H1 (cell line): ENCODE results near the gene MYO1A. TPM values are rescaled to one million over a fixed set of nuclear protein-coding genes. Genes with fewer than 3 reads are reported as not detected.

ENCODE experiments used
- CTCF ChIA-PET: fragments of 300-600 bp; sonication (Branson Sonifier 250); formaldehyde crosslinking; loops from one replicate; lab custom pipeline; 2021; ENCODE audit not compliant: partially characterized antibody; lab: Charles Lee
- POLR2A ChIA-PET: fragments of 300-600 bp; sonication (Branson Sonifier 250); formaldehyde crosslinking; loops from one replicate; lab custom pipeline; 2021; ENCODE audit warnings: inconsistent platforms; ENCODE audit not compliant: partially characterized antibody; lab: Charles Lee
- DNase-seq, 2 experiments: peaks; one replicate each; pipeline versions ENCODE4 v3.0.0 to v3.0.0-alpha.2; 2010 to 2022; ENCODE audit warnings: low spot score in 2 of 2, low read depth in 1 of 2, mixed read lengths in 1 of 2
- FAIRE-seq: peaks from 2 replicates; lab custom pipeline; 2011; peaks lifted over from hg19 to GRCh38; lab: Jason Lieb, UNC
- H2AFZ ChIP-seq: 2 replicates; pipeline ENCODE4 v1.8.1; 2012; ENCODE audit warnings: low read length, inconsistent platforms
- H2AK5ac ChIP-seq: 2 replicates; pipeline ENCODE4 v1.6.1; 2013; ENCODE audit warnings: low read depth, low read length
- H2BK120ac ChIP-seq: replicated peaks from 2 replicates; pipeline ENCODE3; 2013; ENCODE audit warnings: low read depth, low read length, inconsistent platforms
- H2BK12ac ChIP-seq: 2 replicates; pipeline ENCODE4 v1.6.1; 2013; ENCODE audit warnings: low read depth, low read length
- H2BK15ac ChIP-seq: 2 replicates; pipeline ENCODE4 v1.6.1; 2013; ENCODE audit warnings: low read length
- H2BK20ac ChIP-seq: 2 replicates; pipeline ENCODE4 v1.6.1; 2013; ENCODE audit warnings: low read length
- H2BK5ac ChIP-seq: 2 replicates; pipeline ENCODE4 v1.6.1; 2013; ENCODE audit warnings: low read depth, low read length
- H3K14ac ChIP-seq: 2 replicates; pipeline ENCODE4 v1.6.1; 2013; ENCODE audit warnings: inconsistent platforms; ENCODE audit not compliant: insufficient read length
- H3K18ac ChIP-seq: 2 replicates; pipeline ENCODE4 v1.6.1; 2013; ENCODE audit warnings: low read length; ENCODE audit errors: extremely low read depth
- H3K23ac ChIP-seq: 2 replicates; pipeline ENCODE4 v1.6.1; 2013; ENCODE audit warnings: inconsistent platforms; ENCODE audit not compliant: insufficient read length
- H3K23me2 ChIP-seq: 2 replicates; pipeline ENCODE4 v1.6.1; 2013; ENCODE audit warnings: low read depth, low read length
- H3K27ac ChIP-seq: 2 replicates; pipeline ENCODE4 v1.6.1; 2011; ENCODE audit warnings: low read depth, low read length, inconsistent platforms
- H3K27me3 ChIP-seq, 4 experiments: replicated peaks in 1 of 4; 1 replicate in 1 of 4; 2 replicates in 3 of 4; pipeline versions ENCODE4 v1.6.1 to v1.8.1; 2011 to 2013; ENCODE audit warnings: low read length in 3 of 4, mild to moderate bottlenecking in 3 of 4, inconsistent platforms in 2 of 4, mixed read lengths in 2 of 4, moderate library complexity in 1 of 4; ENCODE audit not compliant: control insufficient read depth in 3 of 4, insufficient read depth in 3 of 4; ENCODE audit errors: extremely low read depth in 1 of 4
- H3K36me3 ChIP-seq, 4 experiments: 2 replicates each; pipeline versions ENCODE4 v1.6.1 to v1.8.1; 2011 to 2013; ENCODE audit warnings: mild to moderate bottlenecking in 4 of 4, low read length in 3 of 4, moderate library complexity in 2 of 4, control low read depth in 1 of 4, inconsistent platforms in 1 of 4; ENCODE audit not compliant: insufficient read depth in 4 of 4, control insufficient read depth in 2 of 4
- H3K4ac ChIP-seq: replicated peaks from 2 replicates; pipeline ENCODE3; 2013; ENCODE audit warnings: low read length, low read depth, mixed read lengths, inconsistent platforms; ENCODE audit not compliant: insufficient read length
- H3K4me1 ChIP-seq, 4 experiments: replicated peaks in 1 of 4; 1 replicate in 1 of 4; 2 replicates in 3 of 4; pipeline versions ENCODE4 v1.6.1 to v1.8.1; 2011 to 2013; ENCODE audit warnings: low read length in 3 of 4, inconsistent platforms in 2 of 4, mixed read lengths in 1 of 4; ENCODE audit not compliant: insufficient read depth in 4 of 4, control insufficient read depth in 3 of 4
- H3K4me2 ChIP-seq, 2 experiments: 2 replicates each; pipeline versions ENCODE4 v1.6.1 to v1.8.1; 2011 to 2013; ENCODE audit warnings: low read depth in 2 of 2, low read length in 2 of 2, control low read depth in 1 of 2, inconsistent platforms in 1 of 2, mild to moderate bottlenecking in 1 of 2; ENCODE audit not compliant: insufficient read depth in 1 of 2
- H3K4me3 ChIP-seq, 4 experiments: fragments of 200-600, 300-600 bp in 1 of 4; sonication (generic), shearing (Covaris generic), sonication (Bioruptor Twin) in 1 of 4; 2 replicates each; pipeline versions ENCODE4 v1.5.1 to v1.8.1; 2011 to 2016; ENCODE audit warnings: low read length in 4 of 4, low read depth in 3 of 4, control low read depth in 2 of 4, inconsistent platforms in 2 of 4, mild to moderate bottlenecking in 2 of 4, mixed read lengths in 1 of 4, moderate library complexity in 1 of 4; ENCODE audit not compliant: insufficient read depth in 2 of 4; ENCODE audit errors: extremely low read depth in 1 of 4
- H3K56ac ChIP-seq: replicated peaks from 2 replicates; pipeline ENCODE3; 2013; ENCODE audit warnings: low read depth, mild to moderate bottlenecking, mixed read lengths, low read length, inconsistent platforms; ENCODE audit not compliant: insufficient read length
- H3K79me1 ChIP-seq: 2 replicates; pipeline ENCODE4 v1.6.1; 2013; ENCODE audit warnings: low read depth, low read length, control low read depth
- H3K79me2 ChIP-seq, 2 experiments: 2 replicates each; pipeline versions ENCODE4 v1.6.1 to v1.8.1; 2012 to 2013; ENCODE audit warnings: low read length in 2 of 2, mild to moderate bottlenecking in 2 of 2, inconsistent platforms in 1 of 2; ENCODE audit not compliant: insufficient read depth in 2 of 2, control insufficient read depth in 1 of 2
- H3K9ac ChIP-seq, 4 experiments: replicated peaks in 1 of 4; 1 replicate in 1 of 4; 2 replicates in 3 of 4; pipeline versions ENCODE4 v1.6.1 to v1.8.1; 2011 to 2013; ENCODE audit warnings: low read depth in 3 of 4, low read length in 3 of 4, control low read depth in 2 of 4, mild to moderate bottlenecking in 2 of 4, moderate library complexity in 2 of 4, inconsistent platforms in 1 of 4; ENCODE audit errors: extremely low read depth in 1 of 4
- H3K9me3 ChIP-seq, 2 experiments: 2 replicates each; pipeline versions ENCODE4 v1.6.1 to v1.8.1; 2012 to 2013; ENCODE audit warnings: mild to moderate bottlenecking in 2 of 2, moderate library complexity in 2 of 2, control low read depth in 1 of 2, inconsistent platforms in 1 of 2, low read depth in 1 of 2, low read length in 1 of 2, mixed read lengths in 1 of 2; ENCODE audit not compliant: insufficient read depth in 2 of 2
- H4K20me1 ChIP-seq, 2 experiments: replicated peaks in 1 of 2; 2 replicates each; pipeline versions ENCODE3 to v1.8.1; 2011 to 2013; ENCODE audit warnings: inconsistent platforms in 2 of 2, low read length in 2 of 2, mild to moderate bottlenecking in 1 of 2; ENCODE audit not compliant: insufficient read depth in 2 of 2, control insufficient read depth in 1 of 2
- H4K5ac ChIP-seq: 2 replicates; pipeline ENCODE4 v1.6.1; 2013; ENCODE audit warnings: low read length, low read depth, mixed read lengths, inconsistent platforms; ENCODE audit not compliant: insufficient read length
- H4K8ac ChIP-seq: 2 replicates; pipeline ENCODE4 v1.8.0; 2013; ENCODE audit warnings: mild to moderate bottlenecking, moderate library complexity, low read length, inconsistent platforms; ENCODE audit not compliant: insufficient read depth; ENCODE audit errors: extremely low read depth
- H4K91ac ChIP-seq: replicated peaks from 2 replicates; pipeline ENCODE3; 2013; ENCODE audit warnings: low read length, mixed read lengths, inconsistent platforms; ENCODE audit not compliant: insufficient read length
- ASH2L ChIP-seq: fragments of 200-600, 300-600 bp; sonication (generic); IDR thresholded peaks from one replicate; pipeline ENCODE4 v1.7.1; 2017; ENCODE audit warnings: low read length
- BACH1 ChIP-seq: IDR thresholded peaks from 2 replicates; pipeline ENCODE4 v1.6.1; 2012; ENCODE audit warnings: low read length, improper control_type of control experiment
- CREB1 ChIP-seq: IDR thresholded peaks from 2 replicates; pipeline ENCODE4 v1.6.1; 2012; ENCODE audit warnings: inconsistent platforms
- HDAC6 ChIP-seq: IDR thresholded peaks from one replicate; pipeline ENCODE4 v1.7.1; 2012; ENCODE audit warnings: low read depth, mild to moderate bottlenecking, inconsistent platforms, low read length, moderate library complexity
- JUND ChIP-seq: IDR thresholded peaks from 2 replicates; pipeline ENCODE4 v1.6.1; 2011; ENCODE audit warnings: mild to moderate bottlenecking, improper control_type of control experiment, low read length
- NANOG ChIP-seq: IDR thresholded peaks from 2 replicates; pipeline ENCODE4 v1.6.1; 2011; ENCODE audit warnings: low read length, low read depth, mild to moderate bottlenecking, inconsistent platforms; ENCODE audit not compliant: insufficient read depth, poor library complexity, severe bottlenecking
- SAP30 ChIP-seq: fragments of 300-600 bp; sonication (generic); IDR thresholded peaks from 2 replicates; pipeline ENCODE4 v1.7.1; 2012; ENCODE audit warnings: low read length, moderate library complexity, mild to moderate bottlenecking, inconsistent platforms; ENCODE audit not compliant: insufficient read depth, insufficient replicate concordance
- SIN3A ChIP-seq, 2 experiments: IDR thresholded peaks in 1 of 2; conservative IDR thresholded peaks in 1 of 2; 2 replicates each; pipeline ENCODE4 v1.6.1; 2011 to 2012; ENCODE audit warnings: low read length in 2 of 2, improper control_type of control experiment in 1 of 2, low read depth in 1 of 2, mild to moderate bottlenecking in 1 of 2
- WGBS, 2 experiments: shearing (Covaris generic) in 1 of 2; methylation state at CpG; one replicate each; pipeline versions ENCODE4 v1.1.6 to v1.1.7; 2013 to 2015; ENCODE audit warnings: low lambda C conversion rate in 2 of 2, mixed read lengths in 2 of 2, inconsistent platforms in 1 of 2, low coverage in 1 of 2, missing lambda C conversion rate in 1 of 2; ENCODE audit not compliant: insufficient replicate concordance in 2 of 2, insufficient coverage in 1 of 2, insufficient read length in 1 of 2; ENCODE audit errors: extremely low coverage in 1 of 2, missing lambda C conversion rate in 1 of 2; 5-methylcytosine and 5-hydroxymethylcytosine counted together
- polyA plus RNA-seq, 7 experiments: library from polyadenylated mRNA; depleted of rRNA in 3 of 7; stranded (reverse) in 5 of 7; unstranded in 2 of 7; fragments of >200 nt in 5 of 7; fragments of 200-250 nt in 2 of 7; gene quantifications; 1 replicate in 5 of 7; 2 replicates in 1 of 7; 4 replicates in 1 of 7; pipeline versions ENCODE4 v1.2.1 to v1.2.3, GENCODE V29; 2011 to 2013; ENCODE audit warnings: missing spikeins in 2 of 7, mixed read lengths in 2 of 7
- total RNA-seq: library from RNA; stranded (reverse); fragmentation: NEBNext Ultra II Directional; extraction: Animal tissue kit (Norgen Biotek cat#: 25700); gene quantifications from 2 replicates; pipeline ENCODE4 v1.2.1, GENCODE V29; 2021
- TF ChIP-seq, protein P1 (sequence below), 3 experiments: IDR thresholded peaks; 1 replicate in 2 of 3; 2 replicates in 1 of 3; pipeline versions ENCODE4 v1.5.1 to v1.6.1; 2011; ENCODE audit warnings: low read length in 3 of 3, mild to moderate bottlenecking in 3 of 3, inconsistent platforms in 2 of 3, low read depth in 1 of 3, moderate library complexity in 1 of 3; ENCODE audit not compliant: insufficient read depth in 1 of 3; ENCODE audit errors: control extremely low read depth in 1 of 3
- TF ChIP-seq, protein P2 (sequence below): IDR thresholded peaks from 2 replicates; pipeline ENCODE4 v1.6.1; 2012; ENCODE audit warnings: inconsistent platforms

Gene MYO1A
- total and polyA plus RNA-seq, 2 of the 8 experiments (the other 6 are each of a cell fraction or from before 2014, with no cell fraction given): 0.54 to 0.77 TPM

DNA sequence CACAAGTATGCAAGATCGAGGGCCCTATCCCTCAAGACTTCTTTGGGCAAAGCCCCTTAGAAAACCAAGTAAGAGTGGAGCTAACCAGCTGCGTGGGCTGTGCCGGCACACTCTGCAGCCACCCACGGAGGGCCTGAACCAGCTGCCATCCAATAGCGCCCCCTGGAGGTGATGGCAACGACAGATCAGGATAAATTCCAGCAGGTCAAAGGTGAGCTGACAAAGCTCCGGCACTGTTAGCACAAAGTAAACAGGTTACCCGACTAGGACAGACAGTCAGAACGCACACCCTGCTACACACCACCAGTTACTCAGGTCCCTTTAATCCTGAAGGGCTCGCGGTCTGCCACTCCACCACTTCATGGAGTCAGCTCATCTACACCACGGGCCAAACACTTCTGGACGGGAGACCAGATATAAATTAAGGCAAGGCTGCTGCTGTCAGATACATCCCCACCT lies 48.5 kb downstream of the MYO1A start:
- Histone ChIP-seq H2BK12ac (no peak overlapping the region), H3K23me2 (no peaks in the 10 kb centered on the region; the same call in 1 of the 2 replicates), H4K8ac (no peak overlapping the region), H3K14ac (no peak overlapping the region), H3K9ac (no peak overlapping the region), H2AK5ac (no peak overlapping the region), H2BK120ac (no peak overlapping the region), H3K4me3 (no peak overlapping the region), H2AFZ (no peak overlapping the region), H4K5ac (no peak overlapping the region), H3K27me3 (no peaks in the 10 kb centered on the region), H3K36me3 (peaks cover 27 to 39% (median 34%) of the 10 kb centered on the region in 4 experiments), H3K23ac (no peak overlapping the region), H2BK20ac (no peak overlapping the region), H4K20me1 (peaks cover 3 to 15% of the 10 kb centered on the region in 2 experiments), H3K4me2 (no peak overlapping the region), H3K56ac (no peak overlapping the region), H3K27ac (no peak overlapping the region), H3K18ac (no peak overlapping the region), H2BK15ac (no peak overlapping the region), H2BK5ac (no peak overlapping the region), H3K4me1 (no peaks in the 10 kb centered on the region; a peak in 1 of 7 replicates), H3K9me3 (no peaks in the 10 kb centered on the region), H3K79me1 (peaks cover 14% of the 10 kb centered on the region), H3K4ac (no peak overlapping the region), H4K91ac (no peak overlapping the region), H3K79me2 (peaks cover 0 to 70% of the 10 kb centered on the region in 2 experiments)
- no peak for FAIRE-seq
- 56% methylated on average over 13 of the region's 13 CpGs; no CpG with 5 or more reads in 1 of the 2 experiments for WGBS, 2 experiments
- ChIA-PET POLR2A (interaction anchor here (0.9 to 2.2 kb wide), 6 partner anchors 10 to 373 kb away, joined by 3 to 5 read pairs (median 4); partner anchors contain the start of genes LRP1 and NACA), CTCF (interaction anchor here (0.6 to 10.6 kb wide), 39 partner anchors 9 to 488 kb away, joined by 3 to 187 read pairs (median 4); partner anchors contain the start of genes HSD17B6, MYO1A, PRIM1 and SDR9C7)
- peak; percentile 46 to 92 for DNase-seq
- TF ChIP-seq, protein P1, sequence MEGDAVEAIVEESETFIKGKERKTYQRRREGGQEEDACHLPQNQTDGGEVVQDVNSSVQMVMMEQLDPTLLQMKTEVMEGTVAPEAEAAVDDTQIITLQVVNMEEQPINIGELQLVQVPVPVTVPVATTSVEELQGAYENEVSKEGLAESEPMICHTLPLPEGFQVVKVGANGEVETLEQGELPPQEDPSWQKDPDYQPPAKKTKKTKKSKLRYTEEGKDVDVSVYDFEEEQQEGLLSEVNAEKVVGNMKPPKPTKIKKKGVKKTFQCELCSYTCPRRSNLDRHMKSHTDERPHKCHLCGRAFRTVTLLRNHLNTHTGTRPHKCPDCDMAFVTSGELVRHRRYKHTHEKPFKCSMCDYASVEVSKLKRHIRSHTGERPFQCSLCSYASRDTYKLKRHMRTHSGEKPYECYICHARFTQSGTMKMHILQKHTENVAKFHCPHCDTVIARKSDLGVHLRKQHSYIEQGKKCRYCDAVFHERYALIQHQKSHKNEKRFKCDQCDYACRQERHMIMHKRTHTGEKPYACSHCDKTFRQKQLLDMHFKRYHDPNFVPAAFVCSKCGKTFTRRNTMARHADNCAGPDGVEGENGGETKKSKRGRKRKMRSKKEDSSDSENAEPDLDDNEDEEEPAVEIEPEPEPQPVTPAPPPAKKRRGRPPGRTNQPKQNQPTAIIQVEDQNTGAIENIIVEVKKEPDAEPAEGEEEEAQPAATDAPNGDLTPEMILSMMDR (IDR thresholded peaks at IDR 0.05; ENCODE audit: control extremely low read depth in 1 of 3, insufficient read depth in 1 of 3, low read depth in 1 of 3, low read length in 3 of 3): peak; percentile 90 to 97 (median 94)
- TF ChIP-seq JUND: 0 out of 2 replicates have a peak, but pooled peaks have one; percentile 14
- TF ChIP-seq SIN3A (conservative IDR thresholded peaks at IDR 0.05 in 1 of 2, IDR thresholded peaks at IDR 0.05 in 1 of 2; ENCODE audit: low read depth in 1 of 2, low read length in 2 of 2): peak in 1 of 2 experiments; percentile 83; a peak in 2 of 4 replicates
- no peak for TF ChIP-seq SAP30
- peak; percentile 64 for TF ChIP-seq CREB1
- no peak for TF ChIP-seq BACH1
- TF ChIP-seq ASH2L: no peak
- no peak for TF ChIP-seq HDAC6
- TF ChIP-seq, protein P2, sequence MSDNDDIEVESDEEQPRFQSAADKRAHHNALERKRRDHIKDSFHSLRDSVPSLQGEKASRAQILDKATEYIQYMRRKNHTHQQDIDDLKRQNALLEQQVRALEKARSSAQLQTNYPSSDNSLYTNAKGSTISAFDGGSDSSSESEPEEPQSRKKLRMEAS: peak; percentile 23; the same call in 1 of the 2 replicates
- peak; percentile 72 for TF ChIP-seq NANOG
